Medulla oblongata (tissue), 1 donor: ENCODE results near the gene NCKIPSD.

Experiments used
- DNase-seq: peaks from one replicate; pipeline ENCODE4 v3.0.0-alpha.2; 2015; ENCODE audit errors: extremely low spot score

The NCKIPSD gene

DNA sequence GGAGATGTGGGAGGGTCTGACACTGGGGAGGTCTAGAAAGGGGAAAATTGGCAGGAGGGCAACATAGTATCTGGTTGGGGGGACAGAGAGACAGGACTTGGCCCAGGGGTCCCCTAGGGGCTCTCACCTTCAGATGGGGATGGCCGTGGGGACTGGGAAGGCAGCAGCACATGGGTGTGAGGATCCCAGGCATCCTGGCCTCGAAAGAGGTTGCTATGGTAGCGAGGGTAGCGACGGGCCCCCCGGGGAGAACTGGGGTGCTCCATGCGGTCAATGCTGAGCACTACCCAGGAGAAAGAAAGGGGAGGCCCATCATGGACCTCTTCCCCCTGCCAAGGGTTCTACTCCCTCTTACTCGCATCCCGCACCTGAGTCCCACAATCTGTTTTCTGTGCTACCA is 38.0 kb downstream of the NCKIPSD start:
- no peak for DNase-seq

DNA sequence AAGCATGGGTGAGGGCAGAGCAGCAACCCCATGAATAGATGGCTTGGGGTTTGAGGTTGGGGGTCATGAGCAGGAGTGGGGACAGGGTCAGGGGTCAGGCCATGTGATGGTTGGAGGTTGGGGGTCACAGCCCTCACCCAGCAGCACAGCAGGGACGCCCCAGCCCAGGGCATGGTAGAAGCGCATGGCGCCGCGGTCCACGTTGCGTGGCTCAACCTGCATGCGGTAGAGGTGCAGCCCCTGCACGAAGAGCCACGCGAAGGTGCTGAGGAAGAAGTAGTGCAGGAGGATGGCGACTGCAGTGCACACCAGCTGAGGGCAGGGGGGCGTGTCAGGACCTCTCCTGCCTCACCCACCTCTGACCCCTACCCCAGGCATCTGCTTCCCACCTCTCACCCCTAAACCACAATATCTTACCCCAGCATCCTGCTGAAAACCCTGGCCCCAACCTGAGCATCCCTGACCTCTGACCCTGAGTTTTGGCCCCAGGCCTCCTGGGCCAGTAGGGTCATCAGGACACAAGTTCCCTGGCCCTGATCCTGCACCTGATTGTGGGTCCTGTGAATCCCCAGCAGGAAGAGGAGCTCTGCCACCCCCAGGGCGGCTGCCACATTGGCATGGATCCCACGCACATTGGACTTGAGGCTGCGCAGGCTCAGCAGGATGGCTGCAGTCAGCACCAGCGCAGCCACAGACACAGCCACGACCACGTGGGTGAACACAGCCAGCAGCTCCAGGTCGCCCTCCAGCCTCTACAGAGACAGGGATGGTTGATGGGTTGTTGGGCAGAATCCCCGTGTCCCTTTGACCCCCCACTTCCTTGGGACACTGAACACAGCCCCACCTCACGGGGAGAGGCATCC is 40.6 kb downstream of the NCKIPSD start:
- no peak for DNase-seq

DNA sequence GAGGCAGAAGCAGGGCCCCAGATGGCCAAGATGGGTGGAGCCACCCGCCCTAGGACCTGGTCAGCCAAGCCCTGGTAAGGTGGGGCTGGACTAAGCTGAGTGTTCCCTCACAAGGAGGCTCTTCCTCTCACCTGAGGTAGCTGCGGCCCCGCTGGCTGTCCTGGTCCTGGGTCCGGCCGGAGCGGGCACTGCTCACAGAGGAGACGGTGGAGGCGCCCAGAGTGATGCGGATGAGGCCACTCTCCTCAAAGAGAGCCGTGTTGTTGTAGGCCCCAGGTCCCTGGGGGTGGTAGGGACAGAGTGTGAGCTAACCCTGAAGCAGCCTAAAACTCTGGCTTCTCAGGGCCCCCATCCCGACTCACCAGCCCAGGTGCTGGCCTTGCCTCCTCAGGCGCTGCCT is 43.1 kb downstream of the NCKIPSD start:
- DNase-seq, result no peak

DNA sequence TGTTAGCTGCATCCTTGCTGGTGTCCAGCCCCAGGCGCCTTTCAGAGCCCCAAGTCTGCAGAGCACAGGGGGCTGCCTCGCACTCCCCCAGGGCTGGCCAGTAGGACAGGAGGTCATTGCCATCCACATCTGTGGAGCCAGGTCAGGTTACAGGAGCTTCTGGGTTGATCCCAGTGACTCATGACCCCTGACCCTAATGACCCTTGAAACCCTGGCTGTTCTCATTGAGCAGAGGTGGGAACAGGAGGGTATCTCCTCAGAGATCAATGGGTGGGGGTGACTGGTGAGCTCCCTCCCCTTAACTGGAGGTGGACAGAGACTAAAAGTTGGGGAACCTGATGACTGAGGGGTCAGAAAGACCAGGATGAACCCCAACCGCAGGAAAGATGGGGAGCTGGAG is 44.3 kb downstream of the NCKIPSD start:
- no peak for DNase-seq

DNA sequence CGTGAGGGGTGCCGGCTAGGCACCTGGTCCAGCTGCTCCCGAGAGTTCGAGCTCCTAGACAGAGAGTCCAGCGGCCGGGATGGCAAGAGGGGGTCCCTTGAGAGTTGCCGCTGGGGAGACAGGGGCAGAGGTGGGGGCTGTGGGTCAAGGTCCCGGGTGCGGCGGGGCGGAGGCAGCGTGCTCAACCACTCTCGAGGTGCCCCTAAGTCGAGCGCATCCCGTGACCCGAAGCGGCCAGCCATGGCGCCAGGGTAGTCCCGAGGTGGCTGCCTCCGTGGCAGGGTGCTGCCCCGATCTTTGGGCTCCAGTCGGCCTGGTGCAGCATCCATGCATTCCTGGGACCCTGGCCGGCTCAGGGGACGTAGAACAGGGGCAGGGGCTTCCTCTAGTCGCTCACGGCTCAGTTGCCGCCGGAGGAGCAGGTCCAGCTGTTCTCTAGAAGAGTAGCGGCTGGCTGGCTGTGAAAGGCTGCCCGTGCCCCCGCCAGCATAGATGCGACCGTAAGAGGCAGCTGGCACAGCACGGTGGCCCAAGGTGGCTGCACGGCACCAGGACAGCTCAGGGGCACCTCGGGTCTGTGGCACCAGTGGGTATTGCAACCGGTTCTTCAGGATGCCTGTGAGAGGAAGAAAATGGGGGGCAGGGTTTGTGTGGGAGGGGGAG is 45.6 kb downstream of the NCKIPSD start:
- DNase-seq, result no peak

DNA sequence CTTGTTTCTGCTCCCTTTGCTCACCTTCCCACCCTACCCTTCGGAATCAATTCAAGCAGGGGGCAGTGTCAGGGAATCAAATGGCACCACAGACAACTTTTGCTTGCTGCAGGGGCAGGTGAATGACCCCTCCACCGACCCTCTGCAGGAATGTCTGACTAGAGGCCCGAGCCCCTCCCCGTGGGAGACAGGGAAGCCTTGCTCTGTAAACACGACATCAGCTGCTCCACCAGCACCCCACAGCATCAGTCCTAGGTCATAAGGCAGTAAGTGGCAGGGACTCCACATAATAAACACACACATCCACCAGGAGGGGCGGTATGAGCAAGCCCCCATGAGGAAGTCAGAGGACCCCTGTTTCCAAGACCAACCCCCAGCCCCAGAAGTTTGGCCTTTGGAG is 48.4 kb downstream of the NCKIPSD start:
- DNase-seq, result no peak

DNA sequence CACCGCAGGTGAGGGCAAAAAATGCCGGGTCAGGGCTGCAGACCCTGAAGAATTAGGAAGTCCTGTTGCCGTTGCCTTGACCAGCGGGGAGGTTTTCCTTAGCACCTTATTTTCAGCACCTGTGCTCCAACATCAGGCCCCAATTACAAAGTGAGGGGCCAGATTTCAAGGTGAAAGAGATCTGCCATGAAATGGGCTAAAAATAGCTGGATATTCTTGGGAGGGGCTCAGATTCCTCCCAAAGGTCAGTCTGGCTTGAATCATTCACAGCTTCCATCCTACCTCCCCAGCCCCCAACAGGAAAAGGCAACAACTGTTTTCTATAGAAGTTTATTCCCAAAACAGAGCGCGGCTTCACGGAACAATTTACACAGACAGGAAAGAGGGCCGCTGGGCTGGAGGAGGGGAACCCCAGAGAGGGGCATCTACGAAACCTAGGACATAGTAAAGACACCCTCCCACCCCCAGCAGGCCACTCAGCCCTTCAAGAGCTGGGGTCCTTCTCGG is 49.5 kb downstream of the NCKIPSD start:
- DNase-seq, result no peak

DNA sequence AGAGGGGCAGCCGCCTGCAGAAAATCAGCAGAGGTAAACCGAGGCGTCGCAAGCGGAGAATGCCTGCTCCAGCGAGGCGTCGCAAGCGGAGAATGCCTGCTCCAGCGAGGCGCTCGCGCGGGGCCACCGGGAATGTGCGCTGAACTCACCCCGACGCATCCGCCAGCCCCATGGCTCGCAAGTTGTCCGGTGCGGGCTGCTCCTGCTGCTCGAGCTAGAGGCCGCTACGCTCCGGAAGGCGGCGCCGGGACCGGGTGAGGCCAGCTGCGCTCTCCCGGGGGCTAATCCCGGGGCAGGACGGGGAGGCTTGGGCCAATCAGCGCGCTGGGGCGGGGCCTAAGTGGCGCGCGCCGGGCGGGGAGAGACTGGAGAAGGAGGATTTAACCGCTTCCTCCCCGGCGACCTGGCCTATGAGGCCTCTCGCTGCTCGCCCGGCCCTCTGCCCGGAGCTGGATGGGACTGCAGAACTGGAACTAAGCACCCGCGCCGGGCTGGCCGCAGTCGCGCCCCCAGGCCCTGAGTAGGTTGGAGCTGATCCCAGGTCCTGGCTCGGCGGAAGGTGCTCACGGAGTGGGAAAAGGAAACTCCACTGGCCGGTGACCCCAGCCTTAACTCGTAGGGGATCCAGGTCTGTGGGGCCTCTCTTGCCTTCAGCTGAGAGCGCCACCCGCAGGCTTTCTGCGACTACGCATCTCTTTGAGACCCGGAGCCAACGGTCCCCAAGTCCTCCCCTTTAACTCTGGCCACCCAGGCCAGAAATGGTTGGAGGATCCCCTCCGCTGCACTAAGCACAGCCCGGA is 50.3 kb downstream of the NCKIPSD start, which contains the start of gene SLC26A6:
SLC26A6 (minus strand) TSS at position 240 of the 800 bp plus-strand sequence; CDS start at position 172, 68 bp downstream.
- DNase-seq, result peak; percentile 98

DNA sequence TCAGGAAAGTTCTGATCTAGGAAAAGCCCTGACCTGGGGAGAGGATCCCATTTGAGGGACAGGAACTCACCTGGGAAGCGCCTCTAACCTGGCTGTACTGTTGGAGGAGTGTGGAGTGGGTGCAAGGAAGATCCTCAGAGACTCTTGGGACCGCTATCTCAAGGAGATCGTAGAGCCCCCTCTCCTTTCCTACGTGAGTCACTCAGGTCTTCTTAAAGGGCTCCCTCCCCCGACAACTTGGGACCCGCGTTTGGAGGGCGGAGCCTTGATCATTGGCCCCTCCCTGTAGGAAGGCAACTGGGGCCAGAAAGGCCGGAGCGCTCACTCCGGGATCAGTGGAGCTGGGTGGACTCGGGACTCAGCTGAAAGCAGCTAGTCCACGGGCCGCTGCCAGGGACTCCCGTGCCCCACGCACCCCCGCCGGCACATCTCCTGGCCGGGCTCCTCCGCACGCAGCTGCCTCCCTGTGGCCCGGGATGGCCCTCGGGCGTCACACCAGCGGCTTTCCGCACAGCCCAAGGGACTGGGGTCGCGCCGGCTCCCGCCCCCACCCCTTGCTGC is 51.0 kb downstream of the NCKIPSD start:
- peak; percentile 22 for DNase-seq

DNA sequence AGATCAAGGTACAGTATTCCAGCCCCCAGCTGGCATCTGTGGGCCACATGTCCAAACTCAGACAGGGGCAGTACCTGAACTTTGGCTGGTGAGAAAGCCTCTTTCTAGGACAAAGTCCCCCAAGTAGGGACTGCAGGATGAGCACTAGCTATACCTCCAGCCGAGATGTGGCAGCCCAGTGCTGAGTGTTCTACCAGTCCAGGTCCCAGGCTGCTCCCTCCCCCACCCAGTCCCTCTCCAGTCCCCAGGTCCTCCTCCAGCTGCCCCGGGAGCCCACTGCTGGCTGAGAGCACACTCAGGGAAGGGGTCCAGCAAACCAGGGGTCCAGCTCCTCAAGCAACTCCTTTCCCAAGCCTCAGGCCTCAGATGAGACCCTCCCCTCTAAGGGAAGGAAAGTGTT is 52.0 kb downstream of the NCKIPSD start:
- no peak for DNase-seq

DNA sequence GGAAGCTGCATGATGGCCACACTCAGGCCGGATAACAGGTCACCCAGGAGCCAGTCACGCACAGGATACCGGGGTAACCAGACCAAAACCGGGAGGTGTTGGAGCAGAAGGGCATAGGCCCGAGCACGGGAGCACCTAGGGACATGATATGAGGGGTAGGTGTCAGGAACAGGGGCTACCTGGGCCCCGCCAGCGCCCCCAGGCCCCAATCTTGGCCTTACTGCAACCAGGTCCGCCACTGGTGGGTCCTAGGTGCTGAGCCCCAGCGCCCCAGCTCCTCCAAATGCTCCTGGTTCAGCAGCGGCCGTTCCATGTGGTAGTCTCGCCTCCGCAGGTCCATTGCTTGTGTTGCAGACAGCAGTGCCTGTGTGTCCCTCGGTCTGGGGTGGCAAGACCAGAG is 52.5 kb downstream of the NCKIPSD start:
- no peak for DNase-seq

DNA sequence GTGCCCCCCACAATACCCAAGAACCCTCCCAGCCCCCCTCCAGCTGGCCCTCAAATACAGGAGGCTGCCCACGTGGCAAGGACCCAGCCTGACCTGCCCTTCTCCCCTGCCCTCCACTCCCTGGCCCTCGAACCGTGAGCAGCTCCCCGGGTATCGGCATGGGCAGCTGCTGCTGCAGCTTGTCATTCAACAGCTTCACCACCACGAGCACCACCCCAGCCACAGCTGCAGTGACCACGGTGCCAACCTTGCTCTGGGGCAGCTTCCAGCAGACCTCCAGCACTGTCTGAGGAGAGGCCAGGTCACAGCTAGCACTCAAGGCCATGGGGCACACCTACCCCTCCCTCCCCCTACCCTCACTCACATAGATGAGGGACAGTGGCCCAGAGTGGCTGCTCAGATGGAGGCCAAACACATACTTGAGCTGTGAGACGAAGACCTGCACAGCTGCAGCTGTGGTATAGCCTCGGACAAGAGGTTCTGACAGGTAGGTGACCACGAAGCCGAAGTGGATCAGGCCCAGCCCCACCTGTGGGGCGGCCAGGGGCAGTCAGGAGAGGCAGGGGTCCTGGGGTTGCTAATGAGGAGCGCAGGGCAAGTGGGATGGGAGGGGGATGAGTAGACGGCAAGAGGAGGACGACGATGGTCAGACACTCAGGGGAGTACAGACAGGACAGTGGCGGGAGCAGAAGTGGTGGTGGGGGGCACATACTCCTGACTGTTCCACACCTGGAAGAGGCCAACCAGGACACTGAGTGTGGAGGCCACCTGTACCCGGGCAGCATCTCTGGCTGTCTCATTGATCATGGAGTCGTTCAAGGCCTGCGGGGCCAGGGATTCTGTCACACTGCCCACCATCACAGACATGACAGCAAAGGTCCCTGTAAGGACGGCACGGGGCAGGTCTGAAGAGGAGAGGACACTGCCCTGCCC is 53.9 kb downstream of the NCKIPSD start:
- no peak for DNase-seq

DNA sequence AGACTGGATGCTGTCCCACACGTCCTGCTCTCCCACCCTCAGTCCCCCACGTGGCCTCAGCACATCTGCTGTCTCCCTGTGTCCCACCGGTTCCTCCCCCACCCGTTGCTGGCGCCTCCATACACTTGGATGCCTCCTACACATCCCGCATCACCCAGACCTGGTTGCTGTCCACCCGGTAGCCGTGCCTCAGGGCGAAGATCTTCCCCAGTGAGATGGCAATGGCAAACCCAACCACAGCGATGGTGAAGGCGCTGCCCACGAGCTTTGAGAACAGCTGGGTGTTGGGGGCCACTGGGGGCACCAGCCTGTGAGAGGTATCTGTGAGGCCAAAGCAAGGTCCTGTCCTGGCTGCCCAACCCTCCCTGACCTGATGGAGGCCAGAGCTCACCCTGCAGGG is 54.9 kb downstream of the NCKIPSD start:
- no peak for DNase-seq

DNA sequence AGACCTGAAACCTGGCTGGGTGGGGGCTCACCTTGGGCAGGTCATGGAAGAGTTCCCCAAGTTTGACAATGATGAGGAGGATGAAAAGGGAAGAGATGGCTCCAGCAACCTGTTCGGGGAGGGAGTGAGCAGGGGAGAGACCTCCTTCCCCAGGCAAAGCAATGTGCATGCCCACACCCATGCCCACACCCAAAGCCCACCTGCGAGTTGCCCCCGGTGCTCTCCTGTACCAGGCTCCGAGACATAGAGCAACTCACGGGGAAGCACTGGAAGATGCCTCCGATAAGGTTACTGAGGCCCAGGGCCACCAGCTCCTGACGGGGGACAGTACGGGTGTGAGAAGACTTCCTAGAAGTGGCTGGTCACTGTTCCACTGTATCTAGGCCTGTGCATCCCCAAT is 55.3 kb downstream of the NCKIPSD start:
- DNase-seq, result no peak

DNA sequence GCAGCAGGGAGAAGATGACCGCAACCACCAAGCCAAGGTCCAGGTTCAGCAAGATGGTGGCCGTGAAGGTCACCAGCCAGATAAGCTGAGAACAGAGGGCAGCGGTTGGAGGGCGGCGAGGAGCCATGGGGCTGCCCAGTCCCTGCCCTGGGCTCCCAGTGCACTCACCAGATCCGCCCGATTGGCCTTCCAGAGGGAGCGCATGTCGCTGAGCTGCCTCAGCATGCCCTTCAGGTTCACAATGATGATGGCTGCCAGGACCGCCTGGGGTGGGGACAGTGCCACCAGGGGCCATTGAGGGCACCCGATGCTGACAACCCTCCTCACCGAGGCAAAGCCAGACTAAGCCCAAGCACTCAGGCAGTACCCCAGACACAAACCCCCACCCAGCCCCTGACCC is 55.8 kb downstream of the NCKIPSD start:
- no peak for DNase-seq

DNA sequence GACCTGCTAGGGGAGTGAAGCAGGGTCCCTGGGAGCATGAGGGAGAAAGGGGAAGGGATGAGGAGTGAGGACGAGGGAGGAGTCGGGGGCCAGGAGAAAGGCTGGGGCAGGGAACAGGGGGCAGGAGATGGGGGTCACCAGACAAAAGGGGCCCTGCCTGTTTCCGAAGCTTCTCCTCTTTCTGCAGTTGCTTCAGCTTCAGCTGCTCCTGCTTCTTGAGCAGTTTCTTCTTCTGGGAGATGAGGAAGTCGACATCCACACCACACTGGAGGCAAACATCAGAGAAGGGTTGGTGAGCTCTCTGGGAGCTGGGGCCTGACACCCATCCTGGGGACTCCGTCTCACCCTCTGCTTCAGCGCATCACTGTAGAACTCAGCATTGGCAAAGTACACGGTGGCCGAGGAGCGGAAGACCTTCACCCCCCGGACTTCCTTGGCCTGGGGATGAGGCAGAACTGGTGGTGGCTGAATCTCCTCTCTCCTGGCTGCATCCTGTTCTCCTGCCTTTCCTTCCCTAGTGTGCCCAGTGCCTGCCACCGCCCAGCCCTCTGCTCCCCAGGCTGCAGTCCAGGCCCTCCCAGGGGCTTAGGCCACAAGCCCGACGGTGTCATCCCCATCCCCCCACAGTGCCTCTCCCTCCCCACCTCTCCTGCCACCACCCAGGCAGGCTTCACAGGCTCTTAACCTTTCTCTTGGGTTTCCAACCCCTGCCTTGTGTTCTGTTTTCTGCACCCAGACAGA is 57.3 kb downstream of the NCKIPSD start:
- DNase-seq, result no peak

DNA sequence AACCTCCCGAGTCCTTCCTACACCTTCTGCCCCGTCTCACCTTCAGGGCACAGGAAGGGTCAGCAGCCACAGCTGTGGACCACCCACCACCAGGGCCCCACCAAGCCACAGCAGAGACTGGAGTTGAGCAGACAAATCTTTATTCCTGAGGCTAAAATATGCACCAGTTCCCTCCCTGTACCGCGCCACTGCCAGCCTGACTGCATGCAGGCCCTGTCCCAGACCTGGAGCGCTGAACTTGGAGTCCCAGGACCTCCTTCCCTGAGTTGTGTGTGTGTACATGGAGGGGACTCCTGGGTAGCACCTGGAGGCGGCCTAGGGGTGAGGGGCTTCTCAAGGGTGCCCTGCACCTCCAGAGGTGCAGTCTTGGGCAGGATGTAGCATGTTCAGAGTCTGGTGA is 60.1 kb downstream of the NCKIPSD start:
- DNase-seq, result no peak

DNA sequence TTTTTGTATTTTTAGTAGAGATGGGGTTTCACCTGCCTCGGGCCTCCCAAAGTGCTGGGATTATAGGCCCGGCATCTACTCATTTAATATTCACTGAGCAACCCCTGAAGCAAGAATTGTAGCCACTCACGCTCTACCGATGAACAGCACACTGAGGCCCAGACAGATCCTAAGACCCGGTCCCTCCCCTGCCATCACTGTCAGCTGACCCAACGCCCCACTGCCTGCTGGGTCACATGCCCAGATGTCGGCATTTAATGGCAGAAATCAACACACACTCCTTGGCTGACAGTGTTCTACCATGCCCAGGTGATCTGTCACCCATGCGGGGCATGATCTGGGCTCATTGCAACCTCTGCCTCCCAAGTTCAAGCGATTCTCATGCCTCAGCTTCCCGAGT is 60.9 kb downstream of the NCKIPSD start:
- DNase-seq, result no peak

DNA sequence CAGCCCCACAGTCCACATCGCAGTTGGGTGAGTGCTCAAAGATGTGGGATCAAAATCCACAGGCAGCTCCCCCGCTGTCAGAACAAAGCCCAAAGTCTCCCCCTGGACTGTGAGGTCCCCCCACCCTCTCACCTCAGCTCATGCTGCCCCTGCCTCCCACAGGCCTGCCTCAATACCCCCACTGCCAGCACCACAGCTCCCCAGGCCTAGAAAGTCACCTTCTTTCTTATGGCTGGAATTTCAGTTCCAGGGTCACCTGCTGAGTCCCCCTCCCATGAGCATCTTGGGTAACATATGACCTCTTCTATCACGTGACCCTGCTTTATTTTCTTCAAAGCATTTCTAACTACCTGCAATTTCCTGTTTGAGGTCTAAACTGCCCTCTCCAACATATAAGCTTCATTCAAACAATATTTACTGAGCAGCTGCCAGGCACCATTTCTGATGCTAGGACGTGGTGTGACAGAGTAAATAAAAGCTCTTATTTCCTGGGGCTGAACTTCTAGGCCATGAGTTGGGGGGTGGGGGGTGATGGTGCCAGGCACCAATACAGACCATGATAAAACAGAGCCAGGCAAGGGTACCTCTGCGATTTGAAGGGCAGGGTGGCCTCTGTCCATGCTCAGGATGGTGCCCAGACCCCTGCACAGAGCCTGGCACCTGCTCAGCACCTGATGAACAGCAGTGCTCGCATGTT is 61.7 kb downstream of the NCKIPSD start:
- DNase-seq, result no peak
